Measurements from ENCODE around the gene GALE. TPM values are rescaled to one million over a fixed set of nuclear protein-coding genes. Genes with fewer than 3 reads are reported as not detected.
A peak's percentile ranks its signal among the peaks of the same experiment; 100 is the strongest.

Gene GALE
- total RNA-seq, 1 donor from 2014 or later: 33.9 TPM

DNA sequence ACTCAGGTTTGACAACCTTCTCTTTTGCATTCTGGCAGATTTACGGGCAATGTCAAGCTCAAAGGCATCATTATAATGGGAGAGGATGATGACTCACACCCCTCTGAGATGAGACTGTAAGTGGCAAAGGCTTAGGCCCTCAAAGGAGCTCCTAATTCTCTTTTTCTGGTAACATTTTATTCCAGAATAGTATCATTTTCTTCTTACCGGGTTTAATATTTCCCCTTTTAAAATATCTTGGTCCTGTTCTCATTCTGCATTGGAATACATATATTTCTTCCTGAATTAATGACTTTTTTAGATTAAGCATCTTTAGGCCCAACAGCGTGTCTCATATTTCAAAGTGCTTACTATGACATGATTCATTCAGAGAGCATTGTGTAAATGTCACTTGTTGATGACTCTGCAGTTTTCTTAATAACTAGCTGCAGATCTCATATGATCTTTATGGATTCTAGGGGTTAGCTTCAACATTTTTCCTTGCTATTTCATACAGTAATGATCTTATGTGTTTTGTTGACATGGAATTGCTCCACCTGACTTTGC is 20.7 kb downstream of the GALE start:
- DNase-seq (ENCODE audit: low spot score): no peak
- H3K4me3 Mint-ChIP-seq (ENCODE audit: unreplicated experiment): peak overlapping the region; percentile 79
- H3K9me3 Mint-ChIP-seq (ENCODE audit: unreplicated experiment): no peaks in the 10 kb centered on the region
- H3K27me3 Mint-ChIP-seq (ENCODE audit: unreplicated experiment): peaks cover 3% of the 10 kb centered on the region
- TF ChIP-seq, protein P1, sequence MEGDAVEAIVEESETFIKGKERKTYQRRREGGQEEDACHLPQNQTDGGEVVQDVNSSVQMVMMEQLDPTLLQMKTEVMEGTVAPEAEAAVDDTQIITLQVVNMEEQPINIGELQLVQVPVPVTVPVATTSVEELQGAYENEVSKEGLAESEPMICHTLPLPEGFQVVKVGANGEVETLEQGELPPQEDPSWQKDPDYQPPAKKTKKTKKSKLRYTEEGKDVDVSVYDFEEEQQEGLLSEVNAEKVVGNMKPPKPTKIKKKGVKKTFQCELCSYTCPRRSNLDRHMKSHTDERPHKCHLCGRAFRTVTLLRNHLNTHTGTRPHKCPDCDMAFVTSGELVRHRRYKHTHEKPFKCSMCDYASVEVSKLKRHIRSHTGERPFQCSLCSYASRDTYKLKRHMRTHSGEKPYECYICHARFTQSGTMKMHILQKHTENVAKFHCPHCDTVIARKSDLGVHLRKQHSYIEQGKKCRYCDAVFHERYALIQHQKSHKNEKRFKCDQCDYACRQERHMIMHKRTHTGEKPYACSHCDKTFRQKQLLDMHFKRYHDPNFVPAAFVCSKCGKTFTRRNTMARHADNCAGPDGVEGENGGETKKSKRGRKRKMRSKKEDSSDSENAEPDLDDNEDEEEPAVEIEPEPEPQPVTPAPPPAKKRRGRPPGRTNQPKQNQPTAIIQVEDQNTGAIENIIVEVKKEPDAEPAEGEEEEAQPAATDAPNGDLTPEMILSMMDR (IDR thresholded peaks at IDR 0.05; ENCODE audit: unreplicated experiment): no peak
- no peak overlapping the region for H3K27ac Mint-ChIP-seq (ENCODE audit: unreplicated experiment)
- H3K36me3 Mint-ChIP-seq (ENCODE audit: low read depth, unreplicated experiment): peaks cover 7% of the 10 kb centered on the region
- H3K4me1 Mint-ChIP-seq (ENCODE audit: unreplicated experiment): peaks cover 11% of the 10 kb centered on the region

DNA sequence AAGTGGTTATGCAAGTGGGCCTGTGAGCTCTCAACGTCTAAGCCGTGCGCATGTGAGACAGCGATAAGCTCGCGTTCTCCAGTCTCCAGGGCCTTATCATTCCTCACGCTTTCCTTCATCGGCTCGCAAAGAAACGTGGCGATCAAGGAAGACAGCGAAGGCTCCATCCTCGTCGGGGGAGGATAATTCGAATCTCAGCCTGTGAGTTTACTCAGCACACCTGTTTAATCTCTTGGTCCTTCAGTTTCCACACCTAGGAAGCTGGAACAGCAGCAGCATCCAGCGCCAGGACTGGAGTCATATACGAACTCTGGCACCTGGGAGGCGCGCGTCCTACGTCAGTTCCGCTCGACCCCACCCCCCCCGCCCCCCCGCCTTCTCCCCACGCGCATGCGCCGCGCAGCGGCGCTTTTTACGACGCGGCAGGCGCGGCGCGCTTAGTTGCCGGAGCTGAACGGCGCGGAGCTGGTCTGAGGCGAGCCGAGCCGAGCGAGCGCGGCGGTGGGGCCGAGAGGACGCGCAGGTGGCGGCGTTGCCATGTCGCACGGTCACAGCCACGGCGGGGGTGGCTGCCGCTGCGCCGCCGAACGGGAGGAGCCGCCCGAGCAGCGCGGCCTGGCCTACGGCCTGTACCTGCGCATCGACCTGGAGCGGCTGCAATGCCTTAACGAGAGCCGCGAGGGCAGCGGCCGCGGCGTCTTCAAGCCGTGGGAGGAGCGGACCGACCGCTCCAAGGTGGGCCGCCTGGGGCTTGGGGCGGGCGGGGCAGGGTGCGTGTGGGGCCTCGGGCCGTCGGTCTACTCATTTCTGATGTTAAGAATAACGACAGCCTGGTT is 22.4 kb downstream of the GALE start, which contains the start of gene PITHD1:
TSS of gene PITHD1 (plus strand) at position 440 of the 836 bp plus-strand sequence. CDS start at position 538, 98 bp downstream.
- peaks cover 11% of the 10 kb centered on the region for H3K4me1 Mint-ChIP-seq (ENCODE audit: unreplicated experiment)
- H3K4me3 Mint-ChIP-seq (ENCODE audit: unreplicated experiment): peak within 1 kb of the TSS; percentile 96
- peak within 1 kb of the TSS; percentile 91 for H3K27ac Mint-ChIP-seq (ENCODE audit: unreplicated experiment)
- TF ChIP-seq, protein P1 (IDR thresholded peaks at IDR 0.05; ENCODE audit: unreplicated experiment): no peak
- H3K27me3 Mint-ChIP-seq (ENCODE audit: unreplicated experiment): peaks cover 3% of the 10 kb centered on the region
- peak; percentile 74 for DNase-seq (ENCODE audit: low spot score)
- peaks cover 4% of the 10 kb centered on the region for H3K36me3 Mint-ChIP-seq (ENCODE audit: low read depth, unreplicated experiment)
- H3K9me3 Mint-ChIP-seq (ENCODE audit: unreplicated experiment): no peaks in the 10 kb centered on the region

DNA sequence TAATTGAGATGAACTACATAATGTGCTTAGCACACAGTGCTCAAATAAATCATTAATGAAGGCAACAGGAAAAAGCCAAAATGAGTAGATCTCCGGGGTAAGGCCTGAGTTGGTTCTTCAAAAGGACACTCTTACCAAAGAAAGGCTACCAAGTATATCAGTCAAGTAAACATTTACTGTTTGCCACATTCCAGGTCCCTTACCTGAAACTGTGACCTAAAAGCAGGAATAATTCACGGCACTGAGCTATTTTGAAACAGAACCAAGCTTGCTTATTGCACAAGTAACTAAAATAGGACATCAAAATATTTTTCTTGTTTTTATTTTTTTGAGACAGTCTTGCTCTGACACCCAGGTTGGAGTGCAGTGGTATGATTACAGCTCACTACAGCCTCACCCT is 24.3 kb downstream of the GALE start:
- Mint-ChIP-seq H3K9me3 (ENCODE audit: unreplicated experiment) (no peaks in the 10 kb centered on the region), H3K27ac (ENCODE audit: unreplicated experiment) (no peak overlapping the region), H3K4me3 (ENCODE audit: unreplicated experiment) (no peak overlapping the region), H3K36me3 (ENCODE audit: low read depth, unreplicated experiment) (no peaks in the 10 kb centered on the region), H3K4me1 (ENCODE audit: unreplicated experiment) (peaks cover 11% of the 10 kb centered on the region), H3K27me3 (ENCODE audit: unreplicated experiment) (peaks cover 3% of the 10 kb centered on the region)
- TF ChIP-seq, protein P1 (IDR thresholded peaks at IDR 0.05; ENCODE audit: unreplicated experiment): no peak
- DNase-seq (ENCODE audit: low spot score): no peak

DNA sequence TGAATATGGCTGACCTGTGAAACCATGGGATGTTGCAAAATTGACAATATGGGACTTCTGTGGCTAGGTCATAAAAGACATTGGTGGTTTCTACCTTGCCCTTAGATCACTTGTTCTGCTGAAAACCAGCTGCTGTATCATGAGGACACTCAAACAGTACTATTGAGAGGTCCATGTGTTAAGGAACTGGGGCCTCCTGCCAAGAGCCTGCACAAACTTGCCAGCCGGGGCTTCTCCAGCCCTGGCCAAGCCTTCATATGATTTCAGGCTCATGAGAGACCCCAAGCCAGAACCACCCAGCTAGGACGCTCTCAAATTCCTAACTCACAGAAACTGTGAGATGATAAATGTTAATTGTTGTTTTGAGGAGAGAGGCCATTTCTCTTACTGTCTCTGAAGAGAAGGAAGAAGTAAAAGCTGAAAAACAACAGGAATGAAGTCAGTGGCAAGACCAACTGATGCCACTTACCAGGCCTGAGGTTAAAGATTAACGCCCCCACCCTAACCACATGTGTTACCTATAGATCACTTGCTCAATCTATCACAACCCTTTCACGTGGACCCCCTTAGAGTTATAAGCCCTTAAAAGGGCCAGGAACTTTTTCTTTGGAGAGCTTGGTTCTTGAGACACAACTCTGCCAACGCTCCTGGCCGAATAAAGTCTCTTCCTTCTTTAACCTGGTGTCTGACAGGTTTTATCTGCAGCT is 26.2 kb downstream of the GALE start:
- H3K4me1 Mint-ChIP-seq (ENCODE audit: unreplicated experiment): peaks cover 7% of the 10 kb centered on the region
- no peaks in the 10 kb centered on the region for H3K36me3 Mint-ChIP-seq (ENCODE audit: low read depth, unreplicated experiment)
- no peak for DNase-seq (ENCODE audit: low spot score)

More for the DNA sequence above, 26.2 kb downstream of the GALE start:
- Mint-ChIP-seq H3K27ac (ENCODE audit: unreplicated experiment) (no peak overlapping the region), H3K9me3 (ENCODE audit: unreplicated experiment) (no peaks in the 10 kb centered on the region), H3K4me3 (ENCODE audit: unreplicated experiment) (no peak overlapping the region), H3K27me3 (ENCODE audit: unreplicated experiment) (peaks cover 3% of the 10 kb centered on the region)
- TF ChIP-seq, protein P1 (IDR thresholded peaks at IDR 0.05; ENCODE audit: unreplicated experiment): no peak

All from endothelial cell (in vitro differentiated cells).